ENCODE measurements around the gene NEFH. TPM values are rescaled to one million over a fixed set of nuclear protein-coding genes. Genes with fewer than 3 reads are reported as not detected.

Gene NEFH
- total and polyA plus RNA-seq, 2 donors (not counting 3 experiments of a cell fraction or from before 2014, with no cell fraction given) = 0.09 to 0.59 TPM

DNA sequence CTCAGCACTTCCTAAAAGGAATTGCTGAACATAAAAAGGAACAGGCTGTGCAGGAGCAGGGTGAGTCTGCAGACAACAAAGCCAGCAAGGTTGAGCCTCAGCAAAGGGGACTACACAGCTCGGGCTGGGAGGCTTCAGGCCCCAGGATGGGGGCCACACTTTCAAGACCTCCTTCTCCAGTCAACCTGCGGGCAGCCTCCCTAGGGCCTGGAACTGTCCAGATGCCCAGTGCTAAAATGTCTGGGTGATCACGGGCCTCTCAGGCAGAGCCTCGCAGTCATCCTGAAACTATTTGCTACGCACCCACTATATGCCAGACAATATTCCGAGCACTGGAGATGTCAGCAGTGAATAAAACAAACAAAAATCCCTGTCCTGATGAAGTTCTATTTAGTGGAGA is 3.9 kb upstream of the NEFH start:
- Histone ChIP-seq H3K27me3 (ENCODE audit: control insufficient read depth in 2 of 2, insufficient read depth in 2 of 2, low read length in 2 of 2) (peaks cover 39 to 42% of the 10 kb centered on the region in 2 experiments), H3K36me3 (ENCODE audit: control insufficient read depth in 2 of 2, extremely low read depth in 1 of 2, insufficient read depth in 2 of 2, low read length in 2 of 2) (no peaks in the 10 kb centered on the region), H3K9me1 (replicated peaks; ENCODE audit: control insufficient read depth, extremely low read depth, insufficient read depth, low read length) (no peaks in the 10 kb centered on the region), H3K4me2 (ENCODE audit: insufficient read depth, low read length) (no peak overlapping the region), H3K79me2 (ENCODE audit: control insufficient read depth, insufficient read depth, low read length) (no peaks in the 10 kb centered on the region), H3K9me3 (replicated peaks; ENCODE audit: control insufficient read depth, insufficient read depth, low read length) (no peaks in the 10 kb centered on the region), H2AFZ (ENCODE audit: low read depth, low read length) (no peak overlapping the region), H3K27ac (ENCODE audit: insufficient read depth, low read depth, low read length) (no peak overlapping the region), H3K4me3 (replicated peaks in 1 of 3; ENCODE audit: insufficient read depth in 1 of 3, low read depth in 1 of 3, low read length in 3 of 3) (no peak overlapping the region), H4K20me1 (replicated peaks; ENCODE audit: control insufficient read depth, extremely low read depth, insufficient read depth, low read length) (no peaks in the 10 kb centered on the region), H3K9ac (replicated peaks; ENCODE audit: extremely low read depth, insufficient read depth, low read length) (no peak overlapping the region), H3K4me1 (ENCODE audit: control insufficient read depth, extremely low read depth, insufficient read depth, low read length) (peaks cover 2% of the 10 kb centered on the region)
- DNase-seq (ENCODE audit: low read depth, low spot score) = no peak
- dilution Hi-C loops (cut with MboI; ENCODE audit: extremely low pct_ligation_motif_present, low sequenced_read_pairs) = no loop called here
- BruUV-seq (replicated peaks) = no TSS peak
- intact Hi-C loops (cut with micrococcal nuclease) = loop anchor here (10.0 kb wide), 1 partner anchor 239 kb away; no protein-coding TSS in a partner anchor
- ChIA-PET CTCF (no interaction called here), POLR2A (no interaction called here)
- TF ChIP-seq GATA2 (IDR thresholded peaks at IDR 0.05; ENCODE audit: insufficient read depth, insufficient read length, low read depth, low read length) = no peak
- FAIRE-seq = no peak

DNA sequence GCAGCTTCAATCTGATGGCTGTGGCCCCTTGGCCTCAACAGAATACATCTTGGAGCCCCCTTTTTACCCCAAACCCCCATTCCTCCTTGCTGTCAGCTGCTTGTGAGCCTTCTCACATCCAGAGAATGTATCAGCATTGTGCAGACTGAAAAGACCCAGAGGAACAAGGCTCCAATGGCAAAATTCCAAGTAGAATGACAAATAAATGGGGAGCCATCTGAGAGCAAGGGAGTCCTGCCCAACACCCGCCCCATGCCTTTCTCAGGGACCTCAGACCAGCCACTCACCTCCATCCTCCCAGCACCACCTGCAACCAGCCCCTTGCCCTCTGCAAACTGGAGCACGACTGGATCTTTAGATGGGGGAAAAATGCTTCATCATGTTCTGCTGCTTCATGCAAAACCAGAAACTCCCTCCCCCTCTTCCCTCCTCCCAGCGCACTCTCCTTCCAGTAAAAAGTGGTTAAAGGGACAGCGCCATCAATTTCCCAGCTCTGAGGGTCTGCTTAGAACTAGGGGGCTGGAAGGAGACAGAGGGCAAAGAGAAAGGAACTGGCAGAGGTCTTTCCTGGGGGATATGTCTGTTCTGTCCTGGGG is 2.2 kb upstream of the NEFH start:
- H4K20me1 ChIP-seq (replicated peaks; ENCODE audit: control insufficient read depth, extremely low read depth, insufficient read depth, low read length) = no peaks in the 10 kb centered on the region
- H3K36me3 ChIP-seq (ENCODE audit: control insufficient read depth in 2 of 2, extremely low read depth in 1 of 2, insufficient read depth in 2 of 2, low read length in 2 of 2) = no peaks in the 10 kb centered on the region
- FAIRE-seq (no peak), DNase-seq (ENCODE audit: low read depth, low spot score) (no peak)
- no peaks in the 10 kb centered on the region for H3K9me3 ChIP-seq (replicated peaks; ENCODE audit: control insufficient read depth, insufficient read depth, low read length)
- no peaks in the 10 kb centered on the region for H3K9me1 ChIP-seq (replicated peaks; ENCODE audit: control insufficient read depth, extremely low read depth, insufficient read depth, low read length)
- no peaks in the 10 kb centered on the region for H3K79me2 ChIP-seq (ENCODE audit: control insufficient read depth, insufficient read depth, low read length)
- H3K4me1 ChIP-seq (ENCODE audit: control insufficient read depth, extremely low read depth, insufficient read depth, low read length) = peaks cover 5% of the 10 kb centered on the region
- ChIA-PET POLR2A (no interaction called here), CTCF (interaction anchor here (1.1 kb wide), 1 partner anchor 9 kb away, joined by 3 read pairs; no protein-coding TSS in a partner anchor)
- H2AFZ ChIP-seq (ENCODE audit: low read depth, low read length) = no peak overlapping the region
- H3K4me3 ChIP-seq (replicated peaks in 1 of 3; ENCODE audit: insufficient read depth in 1 of 3, low read depth in 1 of 3, low read length in 3 of 3) = no peak overlapping the region
- intact Hi-C loops (cut with micrococcal nuclease) = loop anchor here (10.0 kb wide), 1 partner anchor 237 kb away; no protein-coding TSS in a partner anchor
- no peak overlapping the region for H3K9ac ChIP-seq (replicated peaks; ENCODE audit: extremely low read depth, insufficient read depth, low read length)
- H3K27me3 ChIP-seq (ENCODE audit: control insufficient read depth in 2 of 2, insufficient read depth in 2 of 2, low read length in 2 of 2) = peaks cover 48% of the 10 kb centered on the region in 2 experiments
- H3K4me2 ChIP-seq (ENCODE audit: insufficient read depth, low read length) = no peak overlapping the region
- dilution Hi-C loops (cut with MboI; ENCODE audit: extremely low pct_ligation_motif_present, low sequenced_read_pairs) = no loop called here
- H3K27ac ChIP-seq (ENCODE audit: insufficient read depth, low read depth, low read length) = no peak overlapping the region
- TF ChIP-seq, protein P1, sequence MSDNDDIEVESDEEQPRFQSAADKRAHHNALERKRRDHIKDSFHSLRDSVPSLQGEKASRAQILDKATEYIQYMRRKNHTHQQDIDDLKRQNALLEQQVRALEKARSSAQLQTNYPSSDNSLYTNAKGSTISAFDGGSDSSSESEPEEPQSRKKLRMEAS (IDR thresholded peaks at IDR 0.05; ENCODE audit: insufficient read depth, insufficient read length) = no peak
- TF ChIP-seq FOS (IDR thresholded peaks at IDR 0.05; ENCODE audit: borderline replicate concordance, insufficient read depth, low read length) = no peak
- no peak for TF ChIP-seq JUN (IDR thresholded peaks at IDR 0.05; ENCODE audit: borderline replicate concordance, insufficient read depth, insufficient read length, low read depth)
- TF ChIP-seq, protein P2, sequence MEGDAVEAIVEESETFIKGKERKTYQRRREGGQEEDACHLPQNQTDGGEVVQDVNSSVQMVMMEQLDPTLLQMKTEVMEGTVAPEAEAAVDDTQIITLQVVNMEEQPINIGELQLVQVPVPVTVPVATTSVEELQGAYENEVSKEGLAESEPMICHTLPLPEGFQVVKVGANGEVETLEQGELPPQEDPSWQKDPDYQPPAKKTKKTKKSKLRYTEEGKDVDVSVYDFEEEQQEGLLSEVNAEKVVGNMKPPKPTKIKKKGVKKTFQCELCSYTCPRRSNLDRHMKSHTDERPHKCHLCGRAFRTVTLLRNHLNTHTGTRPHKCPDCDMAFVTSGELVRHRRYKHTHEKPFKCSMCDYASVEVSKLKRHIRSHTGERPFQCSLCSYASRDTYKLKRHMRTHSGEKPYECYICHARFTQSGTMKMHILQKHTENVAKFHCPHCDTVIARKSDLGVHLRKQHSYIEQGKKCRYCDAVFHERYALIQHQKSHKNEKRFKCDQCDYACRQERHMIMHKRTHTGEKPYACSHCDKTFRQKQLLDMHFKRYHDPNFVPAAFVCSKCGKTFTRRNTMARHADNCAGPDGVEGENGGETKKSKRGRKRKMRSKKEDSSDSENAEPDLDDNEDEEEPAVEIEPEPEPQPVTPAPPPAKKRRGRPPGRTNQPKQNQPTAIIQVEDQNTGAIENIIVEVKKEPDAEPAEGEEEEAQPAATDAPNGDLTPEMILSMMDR (IDR thresholded peaks at IDR 0.05; ENCODE audit: extremely low read depth in 1 of 2, insufficient read depth in 1 of 2, low read depth in 1 of 2, low read length in 2 of 2) = no peak
- TF ChIP-seq MYC (IDR thresholded peaks at IDR 0.05; ENCODE audit: low read depth, low read length) = no peak
- BruUV-seq (replicated peaks) = no TSS peak
